HG02763 (cell line): ENCODE measurements around the gene IQCH.

ENCODE experiments used
- ATAC-seq: cut with Tn5 transposase; IDR thresholded peaks from one replicate; pipeline ENCODE4 v1.9.1; 2021; ENCODE audit warnings: mild to moderate bottlenecking, moderate library complexity; ENCODE audit not compliant: unreplicated experiment

The IQCH gene

GRCh38 chr15:67521029-67521782 is 266.6 kb downstream of the IQCH start, which contains the start of gene C15orf61:
Gene C15orf61, plus strand, starts transcription at chr15:67521131. Its CDS starts 118 bp downstream, at chr15:67521249.
- peak; percentile 73 for ATAC-seq

- no peak for ATAC-seq
These were observed 267.4 kb downstream of the IQCH start for GRCh38 chr15:67521783-67522568.

GRCh38 chr15:67523330-67523729 is 268.7 kb downstream of the IQCH start:
- ATAC-seq = no peak

- no peak for ATAC-seq
These were observed 269.6 kb downstream of the IQCH start for GRCh38 chr15:67524235-67524634.

- no peak for ATAC-seq
These were observed 273.9 kb downstream of the IQCH start for GRCh38 chr15:67528513-67528912.

GRCh38 chr15:67531379-67531914 is 276.9 kb downstream of the IQCH start:
- ATAC-seq = no peak

GRCh38 chr15:67533873-67534272 is 279.3 kb downstream of the IQCH start:
- no peak for ATAC-seq

- ATAC-seq = no peak
These were observed 279.8 kb downstream of the IQCH start for GRCh38 chr15:67534360-67534759.

GRCh38 chr15:67537771-67538170 is 283.2 kb downstream of the IQCH start:
- ATAC-seq = no peak

GRCh38 chr15:67542420-67543347 is 288.1 kb downstream of the IQCH start, which contains the start of gene MAP2K5:
Gene MAP2K5, plus strand, starts transcription at chr15:67542703. Its CDS starts 633 bp downstream, at chr15:67543336.
- ATAC-seq = peak; percentile 63

GRCh38 chr15:67543348-67543718 is 288.7 kb downstream of the IQCH start:
- ATAC-seq = no peak

- ATAC-seq = no peak
These were observed 289.9 kb downstream of the IQCH start for GRCh38 chr15:67544475-67544874.

GRCh38 chr15:67545864-67546263 is 291.3 kb downstream of the IQCH start:
- no peak for ATAC-seq

- no peak for ATAC-seq
These were observed 292.5 kb downstream of the IQCH start for GRCh38 chr15:67547064-67547463.

GRCh38 chr15:67547836-67548235 is 293.2 kb downstream of the IQCH start:
- no peak for ATAC-seq

GRCh38 chr15:67548236-67548852 is 293.8 kb downstream of the IQCH start:
- no peak for ATAC-seq

GRCh38 chr15:67548862-67549651 is 294.5 kb downstream of the IQCH start:
- no peak for ATAC-seq

GRCh38 chr15:67549736-67550135 is 295.1 kb downstream of the IQCH start:
- no peak for ATAC-seq

- ATAC-seq = no peak
These were observed 295.9 kb downstream of the IQCH start for GRCh38 chr15:67550522-67550921.
